HuH-7 (cell line): ENCODE results near the gene ADAMTS4.

Experiments
- DNase-seq: peaks from one replicate; pipeline ENCODE4 v3.0.0; 2011; ENCODE audit warnings: low spot score

Gene ADAMTS4

DNA sequence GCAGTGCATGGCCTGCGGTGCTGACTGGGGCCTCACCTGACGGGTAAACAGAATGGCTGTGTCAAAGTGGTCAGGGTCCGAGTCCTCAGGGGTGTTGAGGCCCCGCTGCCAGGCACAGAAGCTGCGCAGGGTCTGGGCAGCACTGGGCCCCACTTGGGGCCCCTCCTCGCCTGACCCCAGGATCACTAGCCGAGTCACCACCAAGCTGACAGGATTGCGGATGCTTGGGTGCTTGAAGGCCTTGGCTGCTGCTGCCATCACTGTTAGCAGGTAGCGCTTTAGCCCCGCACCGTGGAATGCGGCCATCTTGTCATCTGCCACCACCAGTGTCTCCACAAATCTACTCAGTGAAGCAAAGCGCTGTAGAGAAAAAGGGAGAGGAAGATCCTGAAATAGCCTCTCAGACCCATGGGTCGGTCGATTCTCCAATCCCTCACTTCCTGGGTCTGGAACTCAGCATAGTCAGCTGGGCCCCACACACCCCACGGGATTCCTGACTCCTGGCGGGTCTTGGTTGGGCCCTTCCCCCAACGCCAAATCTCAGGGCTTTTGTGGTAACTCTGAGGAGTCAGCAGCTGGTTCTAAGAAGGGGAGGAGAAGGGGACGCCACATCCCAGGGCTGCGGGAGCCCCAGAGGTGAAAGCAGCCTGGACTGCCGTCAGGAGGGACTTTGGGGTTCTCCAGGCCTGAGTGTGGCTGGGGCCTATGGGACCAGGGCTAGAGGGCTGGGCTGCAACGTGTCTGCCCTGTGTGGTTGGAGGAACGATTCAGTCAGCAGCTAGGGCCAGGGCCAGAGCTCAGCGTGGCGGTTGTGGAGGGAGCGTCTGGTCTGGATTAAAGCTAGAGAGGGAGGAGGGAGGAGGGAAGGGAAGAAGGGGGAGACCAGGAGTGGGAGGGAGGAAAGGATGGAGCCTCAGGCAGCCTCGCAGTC is 2.1 kb downstream of the ADAMTS4 start:
- DNase-seq: no peak

GRCh38 chr1:161196111-161196510 is 2.7 kb downstream of the ADAMTS4 start:
- no peak for DNase-seq

DNA sequence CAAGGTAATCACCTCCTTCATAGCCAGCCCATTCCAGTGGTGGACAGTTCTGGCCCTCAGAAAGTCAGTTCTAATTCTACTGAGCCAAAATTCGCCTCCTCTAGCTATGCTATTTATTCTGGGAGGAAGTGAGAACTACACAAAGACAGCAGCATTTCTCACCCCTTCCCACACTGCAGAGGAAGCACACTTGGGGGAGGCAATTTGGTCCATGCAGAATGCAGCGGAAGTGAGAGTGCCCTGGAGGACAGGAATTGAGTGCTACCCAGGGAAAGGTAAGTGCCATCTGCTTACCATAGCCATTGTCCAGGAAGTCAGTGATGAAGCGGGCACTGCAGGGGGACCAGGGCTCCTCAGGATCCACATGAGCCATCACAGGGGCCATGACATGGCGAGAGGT is 3.7 kb downstream of the ADAMTS4 start:
- DNase-seq: no peak

DNA sequence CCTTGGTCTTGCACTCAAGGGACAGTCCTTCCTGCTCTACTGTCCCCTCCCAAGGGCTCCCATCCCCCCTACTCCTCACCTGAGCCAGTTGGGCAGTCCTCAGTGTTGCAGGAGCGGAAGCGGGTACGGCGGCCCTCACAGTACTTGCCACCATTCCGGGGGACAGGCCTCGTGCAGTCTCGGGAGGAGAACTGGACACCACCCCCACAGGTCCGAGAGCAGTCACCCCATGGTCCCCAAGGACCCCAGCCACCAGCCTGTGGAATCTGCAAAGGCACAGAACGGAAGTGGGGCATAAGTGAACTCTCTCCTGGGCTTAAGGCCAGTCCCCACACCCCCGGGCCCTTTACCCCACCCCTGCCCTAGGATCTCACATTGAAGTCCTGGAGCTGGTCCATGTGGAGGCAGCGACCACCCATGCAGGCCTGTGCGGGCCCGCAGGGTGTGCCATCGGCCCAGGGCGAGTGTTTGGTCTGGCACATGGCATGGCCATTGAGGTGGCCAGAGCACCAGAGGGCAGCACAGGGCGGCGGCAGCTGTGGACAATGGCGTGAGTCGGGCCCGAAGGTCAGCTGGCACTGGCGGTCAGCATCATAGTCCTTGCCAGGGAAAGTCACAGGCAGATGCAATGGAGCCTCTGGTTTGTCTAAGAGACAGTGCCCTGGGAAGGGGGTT is 5.2 kb downstream of the ADAMTS4 start:
- no peak for DNase-seq

GRCh38 chr1:161192476-161193465 is 6.1 kb downstream of the ADAMTS4 start:
- DNase-seq: peak; percentile 82

- no peak for DNase-seq
Measured at GRCh38 chr1:161191971-161192370, 6.9 kb downstream of the ADAMTS4 start.

GRCh38 chr1:161190962-161191521 is 7.8 kb downstream of the ADAMTS4 start:
- no peak for DNase-seq

- DNase-seq: no peak
Measured at GRCh38 chr1:161189036-161189435, 9.8 kb downstream of the ADAMTS4 start.

DNA sequence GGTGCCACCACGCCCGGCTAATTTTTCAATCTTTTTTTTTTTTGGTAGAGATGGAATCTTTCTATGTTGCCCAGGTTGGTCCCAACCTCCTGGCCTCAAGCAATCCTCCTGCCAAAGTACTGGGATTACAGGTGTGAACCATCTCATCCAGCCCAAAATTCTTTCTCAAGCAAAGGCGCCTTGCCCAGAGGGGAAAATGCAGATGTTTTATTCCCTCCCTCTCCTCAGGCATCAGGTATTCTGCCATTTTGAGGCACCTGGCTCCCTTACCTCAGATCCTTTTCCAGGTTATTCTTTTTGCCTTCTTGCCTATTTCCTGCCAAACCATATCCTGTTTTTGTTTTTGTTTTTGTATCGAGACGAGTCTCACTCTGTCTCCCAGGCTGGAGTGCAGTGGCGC is 10.5 kb downstream of the ADAMTS4 start:
- DNase-seq: no peak

GRCh38 chr1:161187311-161187710 is 11.5 kb downstream of the ADAMTS4 start:
- DNase-seq: no peak

DNA sequence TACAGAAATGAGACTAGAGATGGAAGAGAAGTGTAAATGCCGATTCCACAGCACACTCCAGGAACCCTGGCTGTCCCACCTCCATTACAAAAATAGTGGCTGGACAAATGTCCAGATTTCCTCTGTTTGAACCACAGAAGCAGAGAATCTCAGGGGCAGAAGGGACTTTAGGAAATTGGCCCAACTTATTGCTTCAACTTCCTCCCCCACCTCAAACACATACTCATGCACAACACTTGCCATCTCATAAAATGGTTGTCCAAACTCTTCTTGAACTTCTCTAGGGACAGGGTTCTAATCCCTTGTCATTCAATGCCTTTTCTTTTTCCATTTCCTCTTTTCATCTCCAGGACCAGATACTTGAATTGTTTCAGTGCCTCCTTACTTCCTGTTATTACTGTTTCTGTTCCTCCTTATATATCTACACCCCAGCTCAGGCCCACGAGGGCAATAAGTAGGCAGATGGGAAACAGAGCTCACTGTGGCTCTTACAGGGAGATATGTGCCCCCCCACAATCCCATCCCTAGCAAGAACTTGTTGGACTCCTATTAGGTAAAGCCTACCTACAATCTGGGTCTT is 13.0 kb downstream of the ADAMTS4 start:
- no peak for DNase-seq

DNA sequence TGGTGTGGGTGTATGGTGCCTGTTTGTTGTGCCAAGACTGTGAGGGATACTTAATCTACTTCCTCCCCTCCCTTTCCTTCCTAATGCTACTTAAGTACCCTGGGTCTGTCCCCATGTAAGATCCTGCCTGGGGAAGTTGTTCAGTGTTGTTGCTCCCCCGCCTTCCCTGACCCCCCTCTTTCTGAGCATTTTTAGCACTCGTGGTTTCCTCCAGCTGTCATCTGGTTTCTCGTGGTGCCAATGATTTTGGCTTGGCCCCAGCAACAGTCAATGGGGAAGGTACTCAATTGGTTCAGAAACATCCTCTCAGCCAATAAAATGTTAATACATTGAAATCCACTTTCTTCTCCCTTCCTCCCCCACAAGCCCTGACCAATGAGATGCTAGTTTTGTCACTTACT is 13.6 kb downstream of the ADAMTS4 start:
- no peak for DNase-seq

- DNase-seq: no peak
Measured at GRCh38 chr1:161182214-161182613, 16.6 kb downstream of the ADAMTS4 start.

DNA sequence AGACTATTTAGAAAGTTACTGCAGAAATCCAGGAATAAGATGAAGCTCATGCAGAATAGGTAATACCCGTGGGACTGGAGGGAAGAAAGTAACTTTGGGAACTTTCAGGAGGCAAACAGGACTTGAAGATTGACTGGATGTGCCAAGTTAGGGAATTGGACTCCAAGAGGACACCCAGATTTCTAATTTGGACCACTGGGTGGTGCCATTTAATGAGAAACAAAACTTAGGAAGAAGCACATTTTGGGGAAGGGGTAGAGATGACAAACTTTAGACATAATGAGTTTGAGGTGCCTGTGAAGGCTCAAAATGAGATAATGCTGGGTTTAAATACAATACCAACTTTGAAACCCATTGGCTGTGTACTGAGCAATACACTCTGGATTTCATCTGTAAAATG is 18.2 kb downstream of the ADAMTS4 start:
- no peak for DNase-seq

GRCh38 chr1:161179698-161180097 is 19.2 kb downstream of the ADAMTS4 start:
- no peak for DNase-seq

- DNase-seq: no peak
Measured at GRCh38 chr1:161177936-161178244, 21.0 kb downstream of the ADAMTS4 start.

- peak; percentile 91 for DNase-seq
Measured at GRCh38 chr1:161177112-161177935, 21.5 kb downstream of the ADAMTS4 start, which contains the start of gene B4GALT3. Gene B4GALT3, minus strand, starts transcription at chr1:161177507. Its CDS starts 1,447 bp downstream, at chr1:161176060.

DNA sequence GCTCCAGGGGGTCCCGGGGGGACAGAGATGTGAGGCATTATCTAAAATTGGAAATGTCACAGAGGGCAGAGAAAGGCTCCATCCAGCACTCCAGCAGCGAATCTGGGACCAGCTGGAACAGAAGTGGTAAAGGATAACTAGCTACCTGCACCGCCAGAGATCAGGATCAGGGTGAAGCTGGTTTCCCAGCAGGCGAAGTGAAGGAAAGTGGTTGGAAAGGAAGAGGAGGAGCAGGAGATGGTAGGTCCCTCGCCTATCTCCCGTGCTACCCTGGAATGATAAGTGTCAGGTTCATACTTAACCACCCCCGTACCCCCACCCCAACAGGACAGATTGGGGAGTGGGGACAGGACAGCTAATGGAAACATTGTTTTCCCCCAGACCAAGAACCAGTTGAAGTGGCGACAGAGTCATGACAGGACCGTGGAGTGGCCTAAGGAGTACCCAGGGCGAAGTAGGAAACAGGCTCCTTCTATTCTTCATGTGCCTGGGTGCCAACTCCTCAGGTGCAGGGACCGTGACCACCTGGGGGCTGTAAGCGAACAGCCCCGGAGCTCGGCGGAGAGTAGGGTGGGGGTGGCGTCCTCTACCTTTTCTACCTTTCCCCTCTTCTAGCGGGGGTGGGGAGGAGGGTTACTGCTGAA is 22.3 kb downstream of the ADAMTS4 start:
- no peak for DNase-seq

- DNase-seq: no peak
Measured at GRCh38 chr1:161175771-161176453, 22.9 kb downstream of the ADAMTS4 start.
